Measurements from ENCODE around the gene DDX3X. TPM values are rescaled to one million over a fixed set of nuclear protein-coding genes. Genes with fewer than 3 reads are reported as not detected.

The DDX3X gene
- total RNA-seq, 1 donor, result 160 TPM

- no peaks in the 10 kb centered on the region for H4K20me1 ChIP-seq (ENCODE audit: insufficient read depth, low read length)
- TF ChIP-seq CTCF (IDR thresholded peaks at IDR 0.05; ENCODE audit: extremely low read depth, low read depth, low read length), result no peak
- no peak for DNase-seq (ENCODE audit: insufficient read length, low spot score, missing footprints)
These were observed 6.6 kb upstream of the DDX3X start for GRCh38 chrX:41327341-41327740.

GRCh38 chrX:41329101-41329500, 4.9 kb upstream of the DDX3X start:
- Histone ChIP-seq H3K79me2 (ENCODE audit: insufficient read depth, low read length) (peaks cover 1% of the 10 kb centered on the region), H4K20me1 (ENCODE audit: insufficient read depth, low read length) (no peaks in the 10 kb centered on the region), H3K4me2 (ENCODE audit: insufficient read depth, low read length) (no peak overlapping the region), H3K27ac (ENCODE audit: low read depth, low read length) (no peak overlapping the region), H3K36me3 (ENCODE audit: insufficient read depth, low read length) (no peaks in the 10 kb centered on the region), H2AFZ (ENCODE audit: low read length) (no peak overlapping the region), H3K27me3 (ENCODE audit: insufficient read depth, low read length) (no peaks in the 10 kb centered on the region), H3K9me3 (ENCODE audit: low read depth, low read length) (no peaks in the 10 kb centered on the region), H3K4me3 (ENCODE audit: insufficient read depth, low read length) (no peak overlapping the region), H3K4me1 (ENCODE audit: insufficient read depth, low read length) (peaks cover 14% of the 10 kb centered on the region)
- no peak for DNase-seq (ENCODE audit: insufficient read length, low spot score, missing footprints)
- no peak for TF ChIP-seq CTCF (IDR thresholded peaks at IDR 0.05; ENCODE audit: extremely low read depth, low read depth, low read length)

More at GRCh38 chrX:41327341-41327740, 6.6 kb upstream of the DDX3X start:
- H3K79me2 ChIP-seq (ENCODE audit: insufficient read depth, low read length), result no peaks in the 10 kb centered on the region
- H3K9me3 ChIP-seq (ENCODE audit: low read depth, low read length), result no peaks in the 10 kb centered on the region
- H2AFZ ChIP-seq (ENCODE audit: low read length), result no peak overlapping the region
- H3K36me3 ChIP-seq (ENCODE audit: insufficient read depth, low read length), result no peaks in the 10 kb centered on the region
- peaks cover 10% of the 10 kb centered on the region for H3K4me1 ChIP-seq (ENCODE audit: insufficient read depth, low read length)
- H3K4me3 ChIP-seq (ENCODE audit: insufficient read depth, low read length), result no peak overlapping the region
- no peak overlapping the region for H3K4me2 ChIP-seq (ENCODE audit: insufficient read depth, low read length)
- no peak overlapping the region for H3K27ac ChIP-seq (ENCODE audit: low read depth, low read length)
- no peaks in the 10 kb centered on the region for H3K27me3 ChIP-seq (ENCODE audit: insufficient read depth, low read length)

GRCh38 chrX:41332005-41332404, 2.0 kb upstream of the DDX3X start:
- H3K79me2 ChIP-seq (ENCODE audit: insufficient read depth, low read length), result peaks cover 30% of the 10 kb centered on the region
- H3K27me3 ChIP-seq (ENCODE audit: insufficient read depth, low read length), result no peaks in the 10 kb centered on the region
- H4K20me1 ChIP-seq (ENCODE audit: insufficient read depth, low read length), result peaks cover 21% of the 10 kb centered on the region
- DNase-seq (ENCODE audit: insufficient read length, low spot score, missing footprints), result no peak
- peak overlapping the region; percentile 98 for H3K4me2 ChIP-seq (ENCODE audit: insufficient read depth, low read length)
- H3K4me1 ChIP-seq (ENCODE audit: insufficient read depth, low read length), result peaks cover 23% of the 10 kb centered on the region
- no peaks in the 10 kb centered on the region for H3K9me3 ChIP-seq (ENCODE audit: low read depth, low read length)
- H3K36me3 ChIP-seq (ENCODE audit: insufficient read depth, low read length), result no peaks in the 10 kb centered on the region
- TF ChIP-seq CTCF (IDR thresholded peaks at IDR 0.05; ENCODE audit: extremely low read depth, low read depth, low read length), result no peak
- peak overlapping the region; percentile 100 for H3K27ac ChIP-seq (ENCODE audit: low read depth, low read length)
- peak overlapping the region; percentile 84 for H2AFZ ChIP-seq (ENCODE audit: low read length)
- H3K4me3 ChIP-seq (ENCODE audit: insufficient read depth, low read length), result peak overlapping the region; percentile 72

- Histone ChIP-seq H3K27me3 (ENCODE audit: insufficient read depth, low read length) (no peaks in the 10 kb centered on the region), H3K4me1 (ENCODE audit: insufficient read depth, low read length) (peaks cover 27% of the 10 kb centered on the region), H3K27ac (ENCODE audit: low read depth, low read length) (peak overlapping the region; percentile 100), H4K20me1 (ENCODE audit: insufficient read depth, low read length) (peaks cover 26% of the 10 kb centered on the region), H3K79me2 (ENCODE audit: insufficient read depth, low read length) (peaks cover 35% of the 10 kb centered on the region), H3K36me3 (ENCODE audit: insufficient read depth, low read length) (peaks cover 3% of the 10 kb centered on the region), H3K4me2 (ENCODE audit: insufficient read depth, low read length) (peak overlapping the region; percentile 98), H2AFZ (ENCODE audit: low read length) (peak overlapping the region; percentile 88), H3K9me3 (ENCODE audit: low read depth, low read length) (no peaks in the 10 kb centered on the region), H3K4me3 (ENCODE audit: insufficient read depth, low read length) (peak overlapping the region; percentile 98)
- no peak for TF ChIP-seq CTCF (IDR thresholded peaks at IDR 0.05; ENCODE audit: extremely low read depth, low read depth, low read length)
- no peak for DNase-seq (ENCODE audit: insufficient read length, low spot score, missing footprints)
These were observed 1.5 kb upstream of the DDX3X start for GRCh38 chrX:41332408-41333002.

Data from osteoblast (primary cell).